GM06990 (cell line): ENCODE data around the gene PRTFDC1.

ENCODE experiments used
- DNase-seq: peaks from one replicate; pipeline ENCODE4 v3.0.0-alpha.2; 2011; ENCODE audit not compliant: insufficient read length; ENCODE audit errors: extremely low read depth
- H3K27me3 ChIP-seq: replicated peaks from 2 replicates; pipeline ENCODE4 v1.6.0; 2011; ENCODE audit warnings: low read length; ENCODE audit not compliant: control insufficient read depth, insufficient read depth
- H3K36me3 ChIP-seq: 2 replicates; pipeline ENCODE4 v1.5.1; 2011; ENCODE audit warnings: low read length; ENCODE audit not compliant: control insufficient read depth, insufficient read depth
- H3K4me3 ChIP-seq: replicated peaks from 2 replicates; pipeline ENCODE4 v1.5.1; 2011; ENCODE audit warnings: low read depth, mild to moderate bottlenecking, control low read depth, low read length
- TF ChIP-seq, protein P1 (sequence below): IDR thresholded peaks from 2 replicates; pipeline ENCODE4 v1.5.1; 2011; ENCODE audit warnings: low read length, control low read depth, mild to moderate bottlenecking, inconsistent platforms; ENCODE audit not compliant: insufficient read depth, poor library complexity, severe bottlenecking

PRTFDC1 gene

DNA sequence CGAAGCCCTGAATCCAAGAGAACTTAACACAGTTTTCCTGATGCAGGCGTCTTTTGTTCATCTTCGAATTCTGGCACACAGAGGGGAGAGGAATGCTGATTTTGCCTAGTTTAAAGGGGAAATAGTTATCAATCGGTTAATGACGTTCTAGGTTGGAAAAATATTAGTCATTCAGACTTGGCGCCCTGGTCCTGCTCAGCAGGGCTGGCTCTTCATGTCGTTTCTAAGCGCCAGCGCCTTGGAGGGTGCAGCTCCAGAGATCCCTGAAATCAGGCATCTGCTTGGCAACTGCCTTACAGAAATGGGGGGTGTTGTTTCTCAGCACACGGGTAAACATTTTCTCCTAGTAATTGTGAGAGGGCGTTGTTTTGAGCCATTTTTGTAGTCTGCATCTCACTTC, 1.3 kb upstream of the PRTFDC1 start:
- no peak for DNase-seq
- no peaks in the 10 kb centered on the region for H3K36me3 ChIP-seq
- H3K4me3 ChIP-seq, result no peak overlapping the region
- TF ChIP-seq, protein P1, sequence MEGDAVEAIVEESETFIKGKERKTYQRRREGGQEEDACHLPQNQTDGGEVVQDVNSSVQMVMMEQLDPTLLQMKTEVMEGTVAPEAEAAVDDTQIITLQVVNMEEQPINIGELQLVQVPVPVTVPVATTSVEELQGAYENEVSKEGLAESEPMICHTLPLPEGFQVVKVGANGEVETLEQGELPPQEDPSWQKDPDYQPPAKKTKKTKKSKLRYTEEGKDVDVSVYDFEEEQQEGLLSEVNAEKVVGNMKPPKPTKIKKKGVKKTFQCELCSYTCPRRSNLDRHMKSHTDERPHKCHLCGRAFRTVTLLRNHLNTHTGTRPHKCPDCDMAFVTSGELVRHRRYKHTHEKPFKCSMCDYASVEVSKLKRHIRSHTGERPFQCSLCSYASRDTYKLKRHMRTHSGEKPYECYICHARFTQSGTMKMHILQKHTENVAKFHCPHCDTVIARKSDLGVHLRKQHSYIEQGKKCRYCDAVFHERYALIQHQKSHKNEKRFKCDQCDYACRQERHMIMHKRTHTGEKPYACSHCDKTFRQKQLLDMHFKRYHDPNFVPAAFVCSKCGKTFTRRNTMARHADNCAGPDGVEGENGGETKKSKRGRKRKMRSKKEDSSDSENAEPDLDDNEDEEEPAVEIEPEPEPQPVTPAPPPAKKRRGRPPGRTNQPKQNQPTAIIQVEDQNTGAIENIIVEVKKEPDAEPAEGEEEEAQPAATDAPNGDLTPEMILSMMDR, result no peak
- no peaks in the 10 kb centered on the region for H3K27me3 ChIP-seq

DNA sequence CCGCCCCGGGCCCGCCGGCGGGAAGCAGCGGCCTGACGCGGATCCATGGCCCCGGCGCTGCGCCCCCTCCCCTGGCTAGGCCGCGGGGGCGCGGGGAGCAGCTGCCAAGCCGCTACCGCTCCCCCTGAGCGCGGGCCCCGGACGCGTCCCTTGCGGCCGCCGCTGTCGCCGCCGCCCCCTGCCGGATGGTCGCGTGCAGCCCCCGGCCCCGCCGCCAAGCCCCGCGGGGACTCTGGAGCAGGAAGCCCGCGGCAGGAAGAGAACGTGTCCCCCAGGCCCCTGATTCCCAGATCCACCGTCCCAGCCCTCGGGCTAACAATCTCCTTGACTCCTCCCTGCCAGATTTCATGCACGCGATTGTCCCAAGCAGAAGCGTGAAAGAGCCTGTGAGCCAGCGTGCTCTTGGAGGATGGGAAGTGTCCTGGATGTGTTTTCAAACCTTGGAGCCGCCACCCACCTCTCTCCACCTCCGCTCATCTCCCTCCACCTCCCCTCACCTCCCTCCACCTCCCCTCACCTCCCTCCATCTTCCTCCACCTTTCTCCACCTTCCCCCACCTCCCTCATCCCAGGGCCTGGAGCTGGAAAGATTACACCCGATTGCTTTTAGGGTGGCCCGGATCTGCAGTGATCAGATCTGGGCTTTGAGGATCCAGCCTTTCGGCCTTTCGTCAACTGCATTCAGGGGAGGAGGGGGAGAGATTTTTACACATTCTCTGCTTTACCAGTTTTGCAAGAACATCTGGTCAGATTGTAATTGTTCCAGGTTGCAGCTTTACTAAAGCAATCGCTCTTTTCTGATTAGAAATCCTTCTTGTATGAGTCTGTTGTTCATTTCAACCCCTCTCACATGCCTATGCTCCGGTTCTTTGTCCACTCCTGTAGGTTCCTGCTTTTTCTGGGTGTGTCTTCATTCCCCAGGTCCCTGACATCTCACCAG, 570 bp upstream of the PRTFDC1 start:
- DNase-seq, result peak; percentile 65
- TF ChIP-seq, protein P1, result peak; percentile 19
- Histone ChIP-seq H3K27me3 (no peaks in the 10 kb centered on the region), H3K36me3 (no peaks in the 10 kb centered on the region), H3K4me3 (peak overlapping the region; percentile 57)

DNA sequence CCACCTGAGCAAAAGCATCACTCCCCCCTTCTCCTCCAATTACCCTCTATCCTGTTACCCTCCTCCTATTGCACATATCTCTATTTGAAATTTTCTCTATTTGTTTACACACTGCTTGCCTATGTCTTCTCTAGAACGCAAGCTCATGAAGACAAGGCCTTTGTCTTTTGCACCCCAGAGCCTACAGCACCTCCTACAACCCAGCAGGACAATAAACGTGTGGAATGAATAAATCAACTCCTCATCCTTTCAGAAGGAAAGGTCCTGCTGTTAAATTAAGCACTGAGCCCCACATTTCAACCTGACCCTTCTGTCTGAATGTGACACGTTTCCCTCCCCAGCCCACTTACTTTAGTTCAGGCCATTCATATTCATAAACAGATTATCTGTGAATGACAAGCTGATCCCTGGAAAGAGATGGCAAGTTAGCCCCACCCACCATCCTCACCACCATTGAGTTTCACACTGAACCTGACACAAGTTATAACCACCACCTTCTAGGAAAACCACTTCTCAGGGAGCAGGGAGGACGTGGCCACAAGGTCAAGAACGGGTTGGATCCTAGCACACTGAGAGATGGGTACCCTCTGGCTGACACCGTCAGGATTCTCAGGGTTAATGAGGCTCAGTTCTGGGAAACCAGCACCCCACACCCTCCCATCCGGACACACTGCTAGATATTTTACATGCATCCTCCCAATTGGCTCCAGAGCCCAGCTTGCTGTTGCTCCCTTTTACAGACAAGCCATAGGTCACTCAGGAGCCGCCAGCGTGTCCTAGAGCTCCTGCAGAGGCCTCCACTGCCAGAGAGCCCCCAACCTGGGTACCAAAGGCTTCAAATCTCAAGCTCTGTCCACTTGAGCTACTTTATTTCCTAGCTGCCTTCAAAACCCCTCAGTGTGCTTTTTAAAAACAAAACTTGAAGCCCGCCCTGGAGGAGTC, 934 bp downstream of the PRTFDC1 start:
- no peak for DNase-seq
- Histone ChIP-seq H3K4me3 (no peak overlapping the region), H3K27me3 (no peaks in the 10 kb centered on the region), H3K36me3 (no peaks in the 10 kb centered on the region)
- TF ChIP-seq, protein P1, result no peak

DNA sequence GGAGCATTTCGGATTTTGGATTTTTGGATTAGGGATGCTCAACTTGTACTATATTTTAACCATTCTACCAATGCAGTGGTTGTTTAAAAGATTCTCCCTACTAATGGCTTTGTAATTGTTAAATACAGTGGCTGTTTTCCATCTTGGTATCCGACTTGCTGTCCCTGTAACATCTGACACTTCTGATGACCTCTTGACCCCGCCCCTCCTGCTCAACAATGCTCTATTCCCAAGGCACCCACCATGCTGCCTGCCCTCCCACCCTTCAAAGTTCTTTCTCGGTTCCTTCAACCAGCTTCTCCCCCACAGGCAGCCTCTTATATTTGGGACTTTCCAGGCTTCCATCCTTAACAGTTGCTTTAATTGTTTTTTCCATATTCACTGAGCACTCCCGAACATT, 2.0 kb downstream of the PRTFDC1 start:
- no peak for DNase-seq
- TF ChIP-seq, protein P1, result no peak
- no peaks in the 10 kb centered on the region for H3K36me3 ChIP-seq
- no peak overlapping the region for H3K4me3 ChIP-seq
- no peaks in the 10 kb centered on the region for H3K27me3 ChIP-seq

DNA sequence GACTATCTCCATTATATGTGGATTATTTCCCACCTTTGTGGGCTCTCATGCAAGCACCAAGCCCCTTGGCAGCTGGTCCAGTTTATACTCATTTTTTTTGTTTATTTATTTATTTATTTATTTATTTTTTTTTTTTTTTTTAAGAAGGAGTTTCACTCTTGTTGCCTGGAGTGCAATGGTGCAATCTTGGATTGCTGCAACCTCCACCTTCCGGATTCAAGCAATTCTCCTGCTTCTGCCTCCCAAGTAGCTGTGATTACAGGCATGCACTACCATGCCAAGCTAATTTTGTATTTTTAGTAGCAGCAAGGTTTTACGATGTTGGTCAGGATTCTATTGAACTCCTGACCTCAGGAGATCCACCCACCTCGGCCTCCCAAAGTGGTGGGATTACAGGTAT, 2.8 kb downstream of the PRTFDC1 start:
- Histone ChIP-seq H3K4me3 (no peak overlapping the region), H3K27me3 (no peaks in the 10 kb centered on the region), H3K36me3 (no peaks in the 10 kb centered on the region)
- TF ChIP-seq, protein P1, result no peak
- DNase-seq, result no peak
